Sigmoid colon (tissue), 4 donors: ENCODE data around the gene ATP8A1.

ENCODE experiments used
- EP300 ChIP-seq, 4 donors: sonication (generic); formaldehyde crosslinking; IDR thresholded peaks; one replicate each; pipeline ENCODE4 v1.6.1; 2017; ENCODE audit warnings: antibody characterized with exemption in 4 of 4
- POLR2A ChIP-seq, 2 donors: fragments of 450-650 bp; IDR thresholded peaks; one replicate each; pipeline ENCODE4 v1.6.1; 2016; ENCODE audit warnings: antibody characterized with exemption in 2 of 2, mild to moderate bottlenecking in 2 of 2, moderate library complexity in 2 of 2
- POLR2AphosphoS5 ChIP-seq, 4 donors: sonication (generic); formaldehyde crosslinking; IDR thresholded peaks; one replicate each; pipeline ENCODE4 v1.6.1; 2017; ENCODE audit warnings: antibody characterized with exemption in 4 of 4
- TF ChIP-seq, protein P1 (sequence below), 4 experiments: fragments of 450-650 bp in 3 of 4; fragments of 200-600 bp in 1 of 4; IDR thresholded peaks; one replicate each; pipeline ENCODE4 v1.5.1; 2016 to 2019; ENCODE audit warnings: antibody characterized with exemption in 4 of 4, mild to moderate bottlenecking in 3 of 4, moderate library complexity in 2 of 4

- TF ChIP-seq, protein P1, sequence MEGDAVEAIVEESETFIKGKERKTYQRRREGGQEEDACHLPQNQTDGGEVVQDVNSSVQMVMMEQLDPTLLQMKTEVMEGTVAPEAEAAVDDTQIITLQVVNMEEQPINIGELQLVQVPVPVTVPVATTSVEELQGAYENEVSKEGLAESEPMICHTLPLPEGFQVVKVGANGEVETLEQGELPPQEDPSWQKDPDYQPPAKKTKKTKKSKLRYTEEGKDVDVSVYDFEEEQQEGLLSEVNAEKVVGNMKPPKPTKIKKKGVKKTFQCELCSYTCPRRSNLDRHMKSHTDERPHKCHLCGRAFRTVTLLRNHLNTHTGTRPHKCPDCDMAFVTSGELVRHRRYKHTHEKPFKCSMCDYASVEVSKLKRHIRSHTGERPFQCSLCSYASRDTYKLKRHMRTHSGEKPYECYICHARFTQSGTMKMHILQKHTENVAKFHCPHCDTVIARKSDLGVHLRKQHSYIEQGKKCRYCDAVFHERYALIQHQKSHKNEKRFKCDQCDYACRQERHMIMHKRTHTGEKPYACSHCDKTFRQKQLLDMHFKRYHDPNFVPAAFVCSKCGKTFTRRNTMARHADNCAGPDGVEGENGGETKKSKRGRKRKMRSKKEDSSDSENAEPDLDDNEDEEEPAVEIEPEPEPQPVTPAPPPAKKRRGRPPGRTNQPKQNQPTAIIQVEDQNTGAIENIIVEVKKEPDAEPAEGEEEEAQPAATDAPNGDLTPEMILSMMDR (IDR thresholded peaks at IDR 0.05) = no peak
- TF ChIP-seq POLR2A (IDR thresholded peaks at IDR 0.05) (no peak), POLR2AphosphoS5 (IDR thresholded peaks at IDR 0.05) (no peak), EP300 (IDR thresholded peaks at IDR 0.05) (no peak)
Observed at GRCh38 chr4:42501624-42502401, 155.1 kb downstream of the ATP8A1 start.
